WERI-Rb-1 (cell line): Measurements from ENCODE around the gene CENPH.

ENCODE experiments used
- DNase-seq: peaks from one replicate; pipeline ENCODE4 v3.0.0-alpha.2; 2020
- H3K27ac ChIP-seq: fragments of 250-450 bp; sonication (Bioruptor Pico); 2 replicates; pipeline ENCODE4 v1.5.1; 2020; ENCODE audit warnings: mild to moderate bottlenecking, moderate library complexity
- H3K27me3 ChIP-seq: fragments of 250-450 bp; sonication (Bioruptor Pico); 2 replicates; pipeline ENCODE4 v1.5.1; 2021; ENCODE audit warnings: mild to moderate bottlenecking, low read depth, moderate library complexity; ENCODE audit not compliant: insufficient read depth, severe bottlenecking
- H3K36me3 ChIP-seq: fragments of 250-450 bp; sonication (Bioruptor Pico); 2 replicates; pipeline ENCODE4 v1.5.1; 2020; ENCODE audit warnings: mild to moderate bottlenecking, moderate library complexity
- H3K4me3 ChIP-seq: 2 replicates; pipeline ENCODE4 v1.5.1; 2011; ENCODE audit warnings: low read depth, mild to moderate bottlenecking, control low read depth, low read length
- H3K9me3 ChIP-seq: fragments of 250-450 bp; sonication (Bioruptor Pico); 2 replicates; pipeline ENCODE4 v1.5.1; 2021; ENCODE audit warnings: mild to moderate bottlenecking, moderate library complexity; ENCODE audit not compliant: severe bottlenecking
- CTCF ChIP-seq: IDR thresholded peaks from 2 replicates; pipeline ENCODE4 v1.5.1; 2011; ENCODE audit warnings: low read depth, mild to moderate bottlenecking, control low read depth, inconsistent platforms, low read length

CENPH gene

DNA sequence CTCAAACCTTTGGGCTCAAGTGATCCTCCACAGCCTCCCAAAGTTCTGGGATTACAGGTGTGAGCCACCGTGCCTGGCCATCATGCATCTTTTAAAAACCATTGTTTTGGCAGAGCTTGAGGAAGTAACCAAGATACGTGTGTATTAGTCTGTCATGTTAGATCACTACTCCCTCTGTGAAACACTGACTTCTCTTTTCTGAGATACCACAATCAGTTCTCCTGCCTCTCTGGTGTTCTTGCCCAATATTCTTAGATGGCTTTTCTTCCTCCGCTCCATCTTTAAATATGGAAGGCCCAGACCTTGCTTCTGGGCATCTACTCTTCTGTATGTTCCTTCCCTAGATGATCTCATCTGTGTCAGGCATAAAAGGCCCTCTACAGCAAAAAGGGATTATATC, 36.7 kb upstream of the CENPH start:
- Histone ChIP-seq H3K27me3 (no peaks in the 10 kb centered on the region), H3K36me3 (no peaks in the 10 kb centered on the region), H3K4me3 (no peak overlapping the region), H3K27ac (no peak overlapping the region), H3K9me3 (peaks cover 5% of the 10 kb centered on the region)
- no peak for TF ChIP-seq CTCF
- no peak for DNase-seq

DNA sequence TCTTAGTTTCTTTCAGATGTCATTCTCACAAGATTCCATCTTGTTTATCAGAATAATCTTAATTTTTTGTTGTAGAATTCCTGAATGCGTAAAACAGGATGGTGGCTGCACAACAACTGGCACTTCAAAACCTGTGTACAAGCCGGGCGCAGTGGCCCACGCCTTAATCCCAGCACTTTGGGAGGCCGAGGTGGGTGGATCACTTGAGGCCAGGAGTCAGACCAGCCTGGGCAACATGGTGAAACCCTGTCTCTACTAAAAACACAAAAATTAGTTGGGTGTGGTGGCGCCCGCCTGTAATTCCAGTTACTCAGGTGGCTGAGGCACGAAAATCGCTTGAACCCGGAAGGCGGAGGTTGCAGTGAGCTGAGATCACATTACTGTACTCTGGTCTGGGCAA, 32.9 kb upstream of the CENPH start:
- no peaks in the 10 kb centered on the region for H3K36me3 ChIP-seq
- H3K9me3 ChIP-seq = no peaks in the 10 kb centered on the region
- TF ChIP-seq CTCF = no peak
- DNase-seq = no peak
- H3K27ac ChIP-seq = no peak overlapping the region
- no peaks in the 10 kb centered on the region for H3K27me3 ChIP-seq
- H3K4me3 ChIP-seq = no peak overlapping the region

DNA sequence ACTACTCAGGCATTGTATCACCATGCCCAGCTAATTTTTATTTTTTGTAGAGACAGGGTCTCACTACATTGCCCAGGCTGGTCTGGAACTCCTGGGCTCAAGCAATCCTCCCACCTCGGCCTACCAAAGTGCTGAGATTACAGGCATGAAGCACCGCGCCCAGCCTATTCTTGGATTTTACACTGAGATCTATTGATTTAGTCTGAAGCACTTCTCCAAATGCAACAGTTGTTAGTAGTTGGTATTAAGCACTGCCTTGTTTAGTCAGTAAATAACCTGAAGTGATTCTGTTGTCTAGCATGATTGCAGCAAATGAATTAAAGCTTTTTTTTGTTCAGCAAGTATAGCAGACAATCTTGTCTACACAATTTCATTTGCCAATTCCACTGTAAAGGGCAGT, 31.3 kb upstream of the CENPH start:
- Histone ChIP-seq H3K4me3 (no peak overlapping the region), H3K27ac (no peak overlapping the region), H3K27me3 (no peaks in the 10 kb centered on the region), H3K36me3 (no peaks in the 10 kb centered on the region), H3K9me3 (no peaks in the 10 kb centered on the region)
- TF ChIP-seq CTCF = no peak
- DNase-seq = no peak

DNA sequence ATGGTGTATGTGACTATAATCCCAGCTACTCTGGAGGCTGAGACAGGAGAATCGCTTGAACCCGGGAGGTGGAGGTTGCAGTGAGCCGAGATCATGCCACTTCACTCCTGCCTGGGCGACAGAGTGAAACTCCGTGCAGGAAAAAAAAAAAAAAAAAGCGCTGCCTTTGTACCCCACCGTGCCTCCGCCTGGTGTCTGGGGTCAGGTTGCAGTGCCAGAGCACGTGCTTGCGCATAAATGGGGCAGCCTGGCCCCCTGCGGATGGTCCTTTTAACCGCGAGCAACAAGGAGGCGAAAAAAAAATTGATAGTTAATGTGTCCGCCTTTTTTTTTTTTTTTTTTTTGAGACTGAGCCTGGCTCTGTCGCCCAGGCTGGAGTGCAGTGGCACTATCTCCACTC, 28.7 kb upstream of the CENPH start:
- no peaks in the 10 kb centered on the region for H3K27me3 ChIP-seq
- H3K36me3 ChIP-seq = no peaks in the 10 kb centered on the region
- TF ChIP-seq CTCF = no peak
- no peak overlapping the region for H3K27ac ChIP-seq
- no peak for DNase-seq
- H3K4me3 ChIP-seq = no peak overlapping the region
- no peaks in the 10 kb centered on the region for H3K9me3 ChIP-seq

GRCh38 chr5:69166686-69167492, 22.5 kb upstream of the CENPH start, which contains the start of gene CCNB1:
TSS of gene CCNB1 (plus strand) at chr5:69167150. CDS start at chr5:69167263, 113 bp downstream.
- no peak for TF ChIP-seq CTCF
- Histone ChIP-seq H3K4me3 (peak within 1 kb of the TSS; percentile 91), H3K36me3 (peaks cover 46% of the 10 kb centered on the region), H3K9me3 (no peaks in the 10 kb centered on the region), H3K27ac (peak within 1 kb of the TSS; percentile 95), H3K27me3 (no peaks in the 10 kb centered on the region)
- peak; percentile 99 for DNase-seq

- TF ChIP-seq CTCF = no peak
- no peaks in the 10 kb centered on the region for H3K9me3 ChIP-seq
- H3K27me3 ChIP-seq = no peaks in the 10 kb centered on the region
- peak overlapping the region; percentile 95 for H3K27ac ChIP-seq
- H3K36me3 ChIP-seq = peaks cover 52% of the 10 kb centered on the region
- peak overlapping the region; percentile 91 for H3K4me3 ChIP-seq
- DNase-seq = no peak
These were observed 21.9 kb upstream of the CENPH start for GRCh38 chr5:69167493-69167855.
